ENCODE measurements around the gene SMC6.

The SMC6 gene

DNA sequence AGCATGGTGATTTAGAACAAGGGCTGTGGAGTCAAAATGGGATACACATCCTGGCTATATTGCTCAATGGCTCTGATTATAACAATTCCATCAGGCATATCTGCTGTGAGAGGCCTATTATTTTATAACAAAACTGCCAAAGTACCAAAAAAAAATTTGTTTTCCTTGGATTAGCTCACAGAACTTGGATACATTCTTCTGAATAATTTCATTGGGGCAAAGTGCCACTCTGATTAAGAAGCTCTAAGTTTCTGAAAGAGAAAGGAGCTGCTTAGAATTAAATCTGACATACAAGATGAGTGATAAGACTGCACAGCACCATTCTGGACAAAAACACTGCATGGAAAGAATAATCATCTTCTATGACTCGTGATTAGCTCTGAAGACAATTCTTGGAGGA, 85.7 kb downstream of the SMC6 start:
- TF ChIP-seq TAF1 (IDR thresholded peaks at IDR 0.05; ENCODE audit: borderline replicate concordance, insufficient read depth, low read length): no peak
- TF ChIP-seq, protein P1, sequence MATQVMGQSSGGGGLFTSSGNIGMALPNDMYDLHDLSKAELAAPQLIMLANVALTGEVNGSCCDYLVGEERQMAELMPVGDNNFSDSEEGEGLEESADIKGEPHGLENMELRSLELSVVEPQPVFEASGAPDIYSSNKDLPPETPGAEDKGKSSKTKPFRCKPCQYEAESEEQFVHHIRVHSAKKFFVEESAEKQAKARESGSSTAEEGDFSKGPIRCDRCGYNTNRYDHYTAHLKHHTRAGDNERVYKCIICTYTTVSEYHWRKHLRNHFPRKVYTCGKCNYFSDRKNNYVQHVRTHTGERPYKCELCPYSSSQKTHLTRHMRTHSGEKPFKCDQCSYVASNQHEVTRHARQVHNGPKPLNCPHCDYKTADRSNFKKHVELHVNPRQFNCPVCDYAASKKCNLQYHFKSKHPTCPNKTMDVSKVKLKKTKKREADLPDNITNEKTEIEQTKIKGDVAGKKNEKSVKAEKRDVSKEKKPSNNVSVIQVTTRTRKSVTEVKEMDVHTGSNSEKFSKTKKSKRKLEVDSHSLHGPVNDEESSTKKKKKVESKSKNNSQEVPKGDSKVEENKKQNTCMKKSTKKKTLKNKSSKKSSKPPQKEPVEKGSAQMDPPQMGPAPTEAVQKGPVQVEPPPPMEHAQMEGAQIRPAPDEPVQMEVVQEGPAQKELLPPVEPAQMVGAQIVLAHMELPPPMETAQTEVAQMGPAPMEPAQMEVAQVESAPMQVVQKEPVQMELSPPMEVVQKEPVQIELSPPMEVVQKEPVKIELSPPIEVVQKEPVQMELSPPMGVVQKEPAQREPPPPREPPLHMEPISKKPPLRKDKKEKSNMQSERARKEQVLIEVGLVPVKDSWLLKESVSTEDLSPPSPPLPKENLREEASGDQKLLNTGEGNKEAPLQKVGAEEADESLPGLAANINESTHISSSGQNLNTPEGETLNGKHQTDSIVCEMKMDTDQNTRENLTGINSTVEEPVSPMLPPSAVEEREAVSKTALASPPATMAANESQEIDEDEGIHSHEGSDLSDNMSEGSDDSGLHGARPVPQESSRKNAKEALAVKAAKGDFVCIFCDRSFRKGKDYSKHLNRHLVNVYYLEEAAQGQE (IDR thresholded peaks at IDR 0.05; ENCODE audit: insufficient read depth in 1 of 2, low read depth in 2 of 2, low read length in 2 of 2): no peak
- TF ChIP-seq FOXP2 (optimal IDR thresholded peaks at IDR 0.05; ENCODE audit: borderline replicate concordance, extremely low read depth, extremely low read length, insufficient read depth): no peak
- TF ChIP-seq SIN3A (IDR thresholded peaks at IDR 0.05; ENCODE audit: borderline replicate concordance, insufficient read depth, low read length): no peak
- no peak for TF ChIP-seq POLR2AphosphoS5 (IDR thresholded peaks at IDR 0.05; ENCODE audit: low read depth, low read length)

DNA sequence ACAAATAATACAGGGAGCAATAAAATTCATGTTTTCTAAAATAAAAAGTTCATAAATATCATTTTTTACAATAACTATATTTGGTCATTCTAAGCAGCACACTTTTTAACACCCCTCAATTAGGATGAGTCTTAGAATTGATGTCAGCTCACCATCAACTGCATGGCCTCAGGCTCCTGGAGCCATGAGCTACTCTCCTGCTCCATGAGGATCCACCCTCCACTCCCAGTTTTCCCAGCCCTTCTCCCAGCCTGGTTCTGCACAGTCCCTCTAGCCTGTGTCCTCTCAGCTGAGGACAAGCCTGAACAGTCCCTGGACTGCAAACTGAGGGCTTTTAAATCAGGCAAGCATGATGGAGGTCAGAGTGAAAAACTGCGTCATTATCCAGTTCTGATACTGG, 89.1 kb downstream of the SMC6 start:
- TF ChIP-seq, protein P1 (IDR thresholded peaks at IDR 0.05; ENCODE audit: insufficient read depth in 1 of 2, low read depth in 2 of 2, low read length in 2 of 2): no peak
- TF ChIP-seq SIN3A (IDR thresholded peaks at IDR 0.05; ENCODE audit: borderline replicate concordance, insufficient read depth, low read length) (no peak), TAF1 (IDR thresholded peaks at IDR 0.05; ENCODE audit: borderline replicate concordance, insufficient read depth, low read length) (no peak), FOXP2 (optimal IDR thresholded peaks at IDR 0.05; ENCODE audit: borderline replicate concordance, extremely low read depth, extremely low read length, insufficient read depth) (no peak)

DNA sequence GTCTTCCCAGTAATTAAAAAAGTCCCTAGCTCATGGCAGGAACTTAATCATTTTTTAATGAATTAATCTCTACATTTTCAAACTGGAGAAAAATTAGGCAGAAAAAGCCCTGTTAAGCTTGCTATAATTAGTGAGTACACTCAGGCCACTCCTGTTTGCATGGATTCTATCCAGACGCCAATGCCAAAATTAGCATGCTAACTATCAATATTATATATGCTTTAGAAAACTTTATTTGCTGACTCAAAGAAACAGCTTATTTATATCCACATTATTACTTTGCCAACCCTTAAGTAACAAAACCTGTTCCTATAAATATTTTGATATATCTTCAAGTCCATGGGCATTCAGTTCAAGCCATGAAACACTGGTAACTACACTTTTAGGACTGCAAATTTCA, 90.9 kb downstream of the SMC6 start:
- TF ChIP-seq POLR2AphosphoS5 (IDR thresholded peaks at IDR 0.05; ENCODE audit: low read depth, low read length): no peak
- no peak for TF ChIP-seq FOXP2 (optimal IDR thresholded peaks at IDR 0.05; ENCODE audit: borderline replicate concordance, extremely low read depth, extremely low read length, insufficient read depth)

DNA sequence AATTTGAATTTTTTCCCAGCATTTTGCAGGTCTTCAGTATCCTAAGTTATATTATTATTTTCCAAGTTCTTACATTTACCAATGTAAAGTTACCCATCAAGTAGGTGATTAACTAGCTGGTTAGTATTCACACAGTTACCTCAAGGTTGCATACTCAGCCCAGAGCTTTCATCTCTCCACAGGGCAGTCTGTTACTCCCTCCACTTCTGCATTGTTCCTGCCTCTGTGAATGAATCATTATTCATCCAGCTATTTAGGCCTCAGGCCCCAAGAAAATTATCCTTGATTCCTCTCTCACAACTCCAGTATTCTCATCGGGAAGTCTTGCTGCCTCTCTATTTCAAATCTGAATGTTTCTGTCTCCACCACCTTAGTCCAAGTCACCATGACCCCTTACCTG, 92.2 kb downstream of the SMC6 start:
- TF ChIP-seq POLR2AphosphoS5 (IDR thresholded peaks at IDR 0.05; ENCODE audit: low read depth, low read length) (no peak), FOXP2 (optimal IDR thresholded peaks at IDR 0.05; ENCODE audit: borderline replicate concordance, extremely low read depth, extremely low read length, insufficient read depth) (no peak), TAF1 (IDR thresholded peaks at IDR 0.05; ENCODE audit: borderline replicate concordance, insufficient read depth, low read length) (no peak), SIN3A (IDR thresholded peaks at IDR 0.05; ENCODE audit: borderline replicate concordance, insufficient read depth, low read length) (no peak)
- TF ChIP-seq, protein P1 (IDR thresholded peaks at IDR 0.05; ENCODE audit: insufficient read depth in 1 of 2, low read depth in 2 of 2, low read length in 2 of 2): no peak

DNA sequence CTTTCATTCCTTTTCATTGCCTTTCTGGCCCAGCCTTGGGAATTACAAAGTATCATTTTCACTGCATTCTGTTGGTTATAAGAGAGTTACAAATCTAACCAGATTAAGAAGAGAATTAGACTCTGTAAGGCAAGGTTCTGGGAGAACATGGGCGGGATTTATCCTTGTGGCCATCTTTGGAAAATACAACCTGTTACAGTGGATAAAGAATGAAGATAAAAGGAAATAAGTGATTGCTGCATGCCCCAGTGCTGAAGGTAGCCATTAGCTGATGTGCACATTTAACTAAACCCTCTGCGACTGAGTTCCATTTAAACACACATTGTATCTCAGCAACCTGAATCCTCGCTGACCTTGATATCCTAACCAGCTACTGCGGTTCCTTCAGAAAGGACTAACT, 93.4 kb downstream of the SMC6 start:
- TF ChIP-seq SIN3A (IDR thresholded peaks at IDR 0.05; ENCODE audit: borderline replicate concordance, insufficient read depth, low read length) (no peak), FOXP2 (optimal IDR thresholded peaks at IDR 0.05; ENCODE audit: borderline replicate concordance, extremely low read depth, extremely low read length, insufficient read depth) (no peak), TAF1 (IDR thresholded peaks at IDR 0.05; ENCODE audit: borderline replicate concordance, insufficient read depth, low read length) (no peak), POLR2AphosphoS5 (IDR thresholded peaks at IDR 0.05; ENCODE audit: low read depth, low read length) (no peak)
- TF ChIP-seq, protein P1 (IDR thresholded peaks at IDR 0.05; ENCODE audit: insufficient read depth in 1 of 2, low read depth in 2 of 2, low read length in 2 of 2): no peak
